Fibroblast of lung (primary cell): ENCODE results near the gene BCL11A. TPM values are rescaled to one million over a fixed set of nuclear protein-coding genes. Genes with fewer than 3 reads are reported as not detected.

Source experiments
- DNase-seq, 2 donors: peaks; one replicate each; pipeline versions ENCODE4 v3.0.0 to v3.0.0-alpha.2; 2010; ENCODE audit warnings: low read depth in 2 of 2
- H2AFZ ChIP-seq: 2 replicates; pipeline ENCODE4 v1.5.1; 2012; ENCODE audit warnings: low read length, control low read depth, inconsistent platforms
- H3K27ac ChIP-seq: 2 replicates; pipeline ENCODE4 v1.5.1; 2011; ENCODE audit warnings: low read length, control low read depth; ENCODE audit not compliant: insufficient read depth
- H3K27me3 ChIP-seq: 2 replicates; pipeline ENCODE4 v1.5.1; 2011; ENCODE audit warnings: mild to moderate bottlenecking, low read length; ENCODE audit not compliant: control insufficient read depth, insufficient read depth
- H3K36me3 ChIP-seq: 2 replicates; pipeline ENCODE4 v1.5.1; 2011; ENCODE audit warnings: low read length; ENCODE audit not compliant: control insufficient read depth, insufficient read depth
- H3K4me1 ChIP-seq: 2 replicates; pipeline ENCODE4 v1.5.1; 2011; ENCODE audit warnings: low read length; ENCODE audit not compliant: control insufficient read depth, insufficient read depth; ENCODE audit errors: extremely low read depth
- H3K4me2 ChIP-seq: 2 replicates; pipeline ENCODE4 v1.5.1; 2011; ENCODE audit warnings: low read length, control low read depth; ENCODE audit not compliant: insufficient read depth; ENCODE audit errors: extremely low read depth
- H3K4me3 ChIP-seq, 4 experiments: fragments of 200-600 bp in 1 of 4; sonication (generic) in 1 of 4; replicated peaks in 1 of 4; 2 replicates each; pipeline ENCODE4 v1.5.1; 2011 to 2016; ENCODE audit warnings: low read length in 4 of 4, low read depth in 3 of 4, mild to moderate bottlenecking in 3 of 4, control low read depth in 2 of 4, inconsistent platforms in 1 of 4, mixed read lengths in 1 of 4; ENCODE audit not compliant: insufficient read depth in 1 of 4; ENCODE audit errors: control extremely low read depth in 1 of 4
- H3K79me2 ChIP-seq: 2 replicates; pipeline ENCODE4 v1.5.1; 2012; ENCODE audit warnings: mild to moderate bottlenecking, low read length, inconsistent platforms; ENCODE audit not compliant: control insufficient read depth, insufficient read depth
- H3K9ac ChIP-seq: 2 replicates; pipeline ENCODE4 v1.5.1; 2011; ENCODE audit warnings: mild to moderate bottlenecking, low read length, control low read depth; ENCODE audit not compliant: insufficient read depth
- H3K9me3 ChIP-seq: 2 replicates; pipeline ENCODE4 v1.5.1; 2012; ENCODE audit warnings: low read depth, low read length; ENCODE audit not compliant: control insufficient read depth, insufficient read depth
- H4K20me1 ChIP-seq: 2 replicates; pipeline ENCODE4 v1.5.1; 2011; ENCODE audit warnings: low read length; ENCODE audit not compliant: control insufficient read depth, insufficient read depth; ENCODE audit errors: extremely low read depth
- EZH2 ChIP-seq: IDR thresholded peaks from 2 replicates; pipeline ENCODE4 v1.5.1; 2012; ENCODE audit warnings: low read length, control low read depth, mild to moderate bottlenecking; ENCODE audit errors: missing control alignments
- polyA plus RNA-seq, 2 donors: library from polyadenylated mRNA; depleted of rRNA in 1 of 2; stranded (reverse) in 1 of 2; unstranded in 1 of 2; fragments of >200 nt; gene quantifications; 2 replicates each; pipeline ENCODE4 v1.2.1, GENCODE V29; 2011 to 2012; ENCODE audit warnings: missing spikeins in 1 of 2
- total RNA-seq: library from RNA; depleted of rRNA; stranded (reverse); fragments of >200 nt; gene quantifications from 2 replicates; pipeline ENCODE4 v1.2.1, GENCODE V29; 2014
- TF ChIP-seq, protein P1 (sequence below), 2 donors: IDR thresholded peaks in 1 of 2; conservative IDR thresholded peaks in 1 of 2; 1 replicate in 1 of 2; 2 replicates in 1 of 2; pipeline ENCODE4 v1.5.1; 2011 to 2012; ENCODE audit warnings: low read length in 2 of 2, control low read depth in 1 of 2, inconsistent platforms in 1 of 2, low read depth in 1 of 2, mild to moderate bottlenecking in 1 of 2

Gene BCL11A
- total and polyA plus RNA-seq, 2 donors (not counting 1 experiment from before 2014, with no cell fraction given), result 0.09 to 0.17 TPM

GRCh38 chr2:60508339-60508917, 45.0 kb downstream of the BCL11A start:
- Histone ChIP-seq H3K9me3 (no peaks in the 10 kb centered on the region), H3K27me3 (no peaks in the 10 kb centered on the region), H3K79me2 (no peaks in the 10 kb centered on the region), H3K4me1 (no peaks in the 10 kb centered on the region), H3K9ac (no peak overlapping the region), H4K20me1 (no peaks in the 10 kb centered on the region), H3K4me2 (no peak overlapping the region), H3K36me3 (no peaks in the 10 kb centered on the region), H2AFZ (no peak overlapping the region), H3K4me3 (no peak overlapping the region), H3K27ac (no peak overlapping the region)
- no peak for DNase-seq
- TF ChIP-seq, protein P1, sequence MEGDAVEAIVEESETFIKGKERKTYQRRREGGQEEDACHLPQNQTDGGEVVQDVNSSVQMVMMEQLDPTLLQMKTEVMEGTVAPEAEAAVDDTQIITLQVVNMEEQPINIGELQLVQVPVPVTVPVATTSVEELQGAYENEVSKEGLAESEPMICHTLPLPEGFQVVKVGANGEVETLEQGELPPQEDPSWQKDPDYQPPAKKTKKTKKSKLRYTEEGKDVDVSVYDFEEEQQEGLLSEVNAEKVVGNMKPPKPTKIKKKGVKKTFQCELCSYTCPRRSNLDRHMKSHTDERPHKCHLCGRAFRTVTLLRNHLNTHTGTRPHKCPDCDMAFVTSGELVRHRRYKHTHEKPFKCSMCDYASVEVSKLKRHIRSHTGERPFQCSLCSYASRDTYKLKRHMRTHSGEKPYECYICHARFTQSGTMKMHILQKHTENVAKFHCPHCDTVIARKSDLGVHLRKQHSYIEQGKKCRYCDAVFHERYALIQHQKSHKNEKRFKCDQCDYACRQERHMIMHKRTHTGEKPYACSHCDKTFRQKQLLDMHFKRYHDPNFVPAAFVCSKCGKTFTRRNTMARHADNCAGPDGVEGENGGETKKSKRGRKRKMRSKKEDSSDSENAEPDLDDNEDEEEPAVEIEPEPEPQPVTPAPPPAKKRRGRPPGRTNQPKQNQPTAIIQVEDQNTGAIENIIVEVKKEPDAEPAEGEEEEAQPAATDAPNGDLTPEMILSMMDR (conservative IDR thresholded peaks at IDR 0.05 in 1 of 2, IDR thresholded peaks at IDR 0.05 in 1 of 2; ENCODE audit: low read depth in 1 of 2, low read length in 2 of 2), result no peak
- TF ChIP-seq EZH2, result no peak

- Histone ChIP-seq H3K4me3 (no peak overlapping the region), H3K79me2 (no peaks in the 10 kb centered on the region), H2AFZ (no peak overlapping the region), H4K20me1 (no peaks in the 10 kb centered on the region), H3K36me3 (no peaks in the 10 kb centered on the region), H3K9ac (no peak overlapping the region), H3K27me3 (no peaks in the 10 kb centered on the region), H3K4me1 (no peaks in the 10 kb centered on the region), H3K27ac (no peak overlapping the region), H3K9me3 (no peaks in the 10 kb centered on the region), H3K4me2 (no peak overlapping the region)
- DNase-seq, result no peak
- TF ChIP-seq EZH2, result no peak
- TF ChIP-seq, protein P1 (conservative IDR thresholded peaks at IDR 0.05 in 1 of 2, IDR thresholded peaks at IDR 0.05 in 1 of 2; ENCODE audit: low read depth in 1 of 2, low read length in 2 of 2), result no peak
Observed at GRCh38 chr2:60507211-60507965, 46.1 kb downstream of the BCL11A start.

DNA sequence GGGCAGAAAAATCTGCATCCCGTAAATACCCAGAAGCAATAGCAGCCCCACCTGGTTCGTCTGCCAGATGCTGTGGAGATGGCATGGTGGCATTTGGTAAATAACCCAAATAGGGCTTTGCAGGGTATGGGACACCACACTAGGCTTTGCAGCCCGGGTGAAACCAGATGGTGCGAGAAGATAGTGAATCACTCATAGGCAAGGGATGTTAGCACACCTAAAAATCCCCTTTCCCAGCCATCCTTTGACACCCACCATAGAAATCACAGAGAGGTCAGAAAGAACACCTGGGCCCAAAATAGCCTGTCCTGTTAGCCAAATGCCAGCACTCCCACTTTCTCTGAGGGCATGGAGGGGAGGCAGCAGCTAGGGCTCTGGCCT, 47.6 kb downstream of the BCL11A start:
- Histone ChIP-seq H3K79me2 (no peaks in the 10 kb centered on the region), H3K36me3 (no peaks in the 10 kb centered on the region)

More for the DNA sequence above, 47.6 kb downstream of the BCL11A start:
- Histone ChIP-seq H3K9ac (no peak overlapping the region), H3K4me2 (no peak overlapping the region), H3K4me3 (no peak overlapping the region), H4K20me1 (no peaks in the 10 kb centered on the region), H3K9me3 (no peaks in the 10 kb centered on the region), H2AFZ (no peak overlapping the region), H3K4me1 (no peaks in the 10 kb centered on the region), H3K27me3 (no peaks in the 10 kb centered on the region), H3K27ac (no peak overlapping the region)
- no peak for TF ChIP-seq EZH2
- TF ChIP-seq, protein P1 (conservative IDR thresholded peaks at IDR 0.05 in 1 of 2, IDR thresholded peaks at IDR 0.05 in 1 of 2; ENCODE audit: low read depth in 1 of 2, low read length in 2 of 2), result no peak
- no peak for DNase-seq
